ENCODE measurements around the gene COA5. TPM values are rescaled to one million over a fixed set of nuclear protein-coding genes. Genes with fewer than 3 reads are reported as not detected.

The COA5 gene
- total RNA-seq, 1 donor from 2014 or later, result 39.3 TPM

GRCh38 chr2:98634406-98635092, 26.2 kb upstream of the COA5 start:
- peak overlapping the region; percentile 4 for H3K4me3 Mint-ChIP-seq
- H3K4me1 Mint-ChIP-seq (ENCODE audit: unreplicated experiment), result peaks cover 11% of the 10 kb centered on the region
- DNase-seq (ENCODE audit: extremely low spot score, unreplicated experiment), result no peak
- no peaks in the 10 kb centered on the region for H3K27me3 Mint-ChIP-seq
- TF ChIP-seq CTCF (conservative IDR thresholded peaks at IDR 0.05), result peak; percentile 57
- peak overlapping the region; percentile 27 for H3K27ac Mint-ChIP-seq
- no peaks in the 10 kb centered on the region for H3K36me3 Mint-ChIP-seq
- no peaks in the 10 kb centered on the region for H3K9me3 Mint-ChIP-seq

GRCh38 chr2:98632351-98632750, 24.0 kb upstream of the COA5 start:
- no peak for TF ChIP-seq CTCF (conservative IDR thresholded peaks at IDR 0.05)
- Mint-ChIP-seq H3K27me3 (no peaks in the 10 kb centered on the region), H3K4me3 (no peak overlapping the region), H3K36me3 (no peaks in the 10 kb centered on the region), H3K9me3 (no peaks in the 10 kb centered on the region), H3K27ac (no peak overlapping the region), H3K4me1 (ENCODE audit: unreplicated experiment) (peaks cover 11% of the 10 kb centered on the region)
- no peak for DNase-seq (ENCODE audit: extremely low spot score, unreplicated experiment)

- Mint-ChIP-seq H3K27me3 (no peaks in the 10 kb centered on the region), H3K27ac (no peak overlapping the region), H3K4me1 (ENCODE audit: unreplicated experiment) (no peaks in the 10 kb centered on the region), H3K9me3 (no peaks in the 10 kb centered on the region), H3K4me3 (no peak overlapping the region), H3K36me3 (no peaks in the 10 kb centered on the region)
- DNase-seq (ENCODE audit: extremely low spot score, unreplicated experiment), result no peak
- TF ChIP-seq CTCF (conservative IDR thresholded peaks at IDR 0.05), result no peak
These were observed 15.3 kb upstream of the COA5 start for GRCh38 chr2:98623657-98624056.

DNA sequence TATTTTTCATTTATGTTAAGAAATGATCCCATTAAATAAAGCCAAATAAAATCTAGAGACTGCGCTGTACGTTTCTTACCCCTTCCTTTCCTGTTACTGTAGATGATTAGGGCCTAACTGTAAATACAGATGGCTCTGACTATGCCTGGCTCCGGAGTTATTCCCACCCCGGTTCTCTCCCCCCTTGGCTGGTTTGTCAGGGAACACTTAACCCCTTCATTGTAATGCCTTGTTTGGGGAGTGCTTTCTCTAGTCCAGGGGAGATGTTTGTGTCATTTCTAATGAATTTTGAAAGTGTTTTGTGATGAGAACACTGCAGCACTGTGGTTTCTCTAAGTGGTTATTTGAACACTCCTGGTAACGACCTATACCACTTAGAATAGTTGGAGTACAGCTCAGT, 8.8 kb upstream of the COA5 start:
- Mint-ChIP-seq H3K36me3 (peaks cover 31% of the 10 kb centered on the region), H3K9me3 (no peaks in the 10 kb centered on the region), H3K27me3 (no peaks in the 10 kb centered on the region), H3K4me3 (no peak overlapping the region), H3K27ac (no peak overlapping the region), H3K4me1 (ENCODE audit: unreplicated experiment) (no peaks in the 10 kb centered on the region)
- TF ChIP-seq CTCF (conservative IDR thresholded peaks at IDR 0.05), result no peak
- DNase-seq (ENCODE audit: extremely low spot score, unreplicated experiment), result no peak

- Mint-ChIP-seq H3K4me3 (no peak overlapping the region), H3K27me3 (no peaks in the 10 kb centered on the region), H3K9me3 (no peaks in the 10 kb centered on the region), H3K27ac (peak overlapping the region; percentile 0), H3K4me1 (ENCODE audit: unreplicated experiment) (peaks cover 10% of the 10 kb centered on the region), H3K36me3 (peaks cover 41% of the 10 kb centered on the region)
- TF ChIP-seq CTCF (conservative IDR thresholded peaks at IDR 0.05), result peak; percentile 46
- DNase-seq (ENCODE audit: extremely low spot score, unreplicated experiment), result no peak
These were observed 7.2 kb upstream of the COA5 start for GRCh38 chr2:98615481-98615880.
